ENCODE results near the gene RASSF3. TPM values are rescaled to one million over a fixed set of nuclear protein-coding genes. Genes with fewer than 3 reads are reported as not detected.

Gene RASSF3
- total and polyA plus RNA-seq, 9 donors, result 18.2 to 64.5 (median 33.3) TPM

GRCh38 chr12:64663015-64663414 is 52.7 kb downstream of the RASSF3 start:
- H3K4me3 ChIP-seq, result no peak overlapping the region
- no peaks in the 10 kb centered on the region for H3K9me3 ChIP-seq
- TF ChIP-seq CTCF (IDR thresholded peaks at IDR 0.05), result no peak
- no peak for TF ChIP-seq POLR2A (IDR thresholded peaks at IDR 0.05)
- DNase-seq, result no peak
- no peaks in the 10 kb centered on the region for H3K36me3 ChIP-seq
- 93% methylated on average over 5 of the region's 5 CpGs for WGBS, 3 donors
- no peak overlapping the region for H3K27ac ChIP-seq
- peaks cover 13% of the 10 kb centered on the region for H3K4me1 ChIP-seq (ENCODE audit: insufficient read depth)
- no peaks in the 10 kb centered on the region for H3K27me3 ChIP-seq
- intact Hi-C loops (cut with DNase I), result loop anchor here in 1 of 4 donors (10.0 kb wide), 1 partner anchor 48 kb away; the partner anchor contains the start of gene RASSF3

GRCh38 chr12:64665514-64665913 is 55.2 kb downstream of the RASSF3 start:
- Histone ChIP-seq H3K4me3 (no peak overlapping the region), H3K4me1 (ENCODE audit: insufficient read depth) (peaks cover 15% of the 10 kb centered on the region), H3K9me3 (no peaks in the 10 kb centered on the region), H3K27ac (peak overlapping the region; percentile 52 to 56), H3K27me3 (no peaks in the 10 kb centered on the region), H3K36me3 (no peaks in the 10 kb centered on the region)
- no peak for DNase-seq
- WGBS, 3 donors, result 16 to 24% (median 20%) methylated on average over 4 of the region's 4 CpGs
- TF ChIP-seq CTCF (IDR thresholded peaks at IDR 0.05) (no peak), EP300 (IDR thresholded peaks at IDR 0.05) (no peak), POLR2A (IDR thresholded peaks at IDR 0.05) (no peak)
- intact Hi-C loops (cut with DNase I), result loop anchor here in 1 of 4 donors (10.0 kb wide), 1 partner anchor 51 kb away; the partner anchor contains the start of gene RASSF3

GRCh38 chr12:64666054-64666914 is 56.0 kb downstream of the RASSF3 start:
- Histone ChIP-seq H3K36me3 (no peaks in the 10 kb centered on the region), H3K27me3 (no peaks in the 10 kb centered on the region), H3K4me3 (no peak overlapping the region), H3K4me1 (ENCODE audit: insufficient read depth) (peaks cover 19% of the 10 kb centered on the region), H3K9me3 (no peaks in the 10 kb centered on the region), H3K27ac (peak overlapping the region; percentile 52 to 56)
- no peak for TF ChIP-seq EP300 (IDR thresholded peaks at IDR 0.05)
- TF ChIP-seq POLR2A (IDR thresholded peaks at IDR 0.05), result no peak
- no peak for TF ChIP-seq CTCF (IDR thresholded peaks at IDR 0.05)
- intact Hi-C loops (cut with DNase I), result loop anchor here in 1 of 4 donors (10.0 kb wide), 1 partner anchor 51 kb away; the partner anchor contains the start of gene RASSF3
- DNase-seq, result no peak
- WGBS, 3 donors, result 15 to 23% (median 20%) methylated on average over 3 of the region's 3 CpGs

- Histone ChIP-seq H3K27me3 (no peaks in the 10 kb centered on the region), H3K27ac (peak overlapping the region in 1 of 2 donors; percentile 56), H3K4me1 (ENCODE audit: insufficient read depth) (peaks cover 29% of the 10 kb centered on the region), H3K9me3 (no peaks in the 10 kb centered on the region), H3K4me3 (no peak overlapping the region), H3K36me3 (no peaks in the 10 kb centered on the region)
- no peak for TF ChIP-seq CTCF (IDR thresholded peaks at IDR 0.05)
- no peak for TF ChIP-seq POLR2A (IDR thresholded peaks at IDR 0.05)
- intact Hi-C loops (cut with DNase I), result loop anchor here in 1 of 4 donors (10.0 kb wide), 1 partner anchor 53 kb away; the partner anchor contains the start of gene RASSF3
- no peak for DNase-seq
- 67 to 70% (median 69%) methylated on average over 2 of the region's 2 CpGs for WGBS, 3 donors
Measured at GRCh38 chr12:64667793-64668192, 57.5 kb downstream of the RASSF3 start.
